SK-N-SH treated with all-trans-retinoic acid at 6 μM for 48 hours (cell line): ENCODE results near the gene SLC30A4.

ENCODE experiments used
- POU6F1 ChIP-seq: fragments of 250-450 bp; sonication (Bioruptor Pico); IDR thresholded peaks from 2 replicates; pipeline ENCODE4 v1.8.0; 2021; ENCODE audit warnings: low read depth, mild to moderate bottlenecking, moderate library complexity, borderline replicate concordance
- RARB ChIP-seq: fragments of 250-450 bp; sonication (Bioruptor Pico); IDR thresholded peaks from 2 replicates; pipeline ENCODE4 v1.8.0; 2021; ENCODE audit warnings: mild to moderate bottlenecking, moderate library complexity
- SNAI2 ChIP-seq: fragments of 250-450 bp; sonication (Bioruptor Pico); IDR thresholded peaks from 2 replicates; pipeline ENCODE4 v1.5.0; 2020; ENCODE audit warnings: mild to moderate bottlenecking, moderate library complexity
- ZC3H10 ChIP-seq: fragments of 250-450 bp; sonication (Bioruptor Pico); IDR thresholded peaks from 2 replicates; pipeline ENCODE4 v1.5.1; 2021; ENCODE audit warnings: mild to moderate bottlenecking, moderate library complexity
- ZFP30 ChIP-seq: fragments of 450-650 bp; formaldehyde crosslinking; IDR thresholded peaks from 2 replicates; pipeline ENCODE4 v1.5.0; 2022; ENCODE audit warnings: mild to moderate bottlenecking, moderate library complexity

- TF ChIP-seq SNAI2 (CRISPR knock-in tag) (no peak), RARB (no peak), POU6F1 (CRISPR knock-in tag) (no peak), ZFP30 (no peak), ZC3H10 (no peak)
These were observed 41.4 kb downstream of the SLC30A4 start for GRCh38 chr15:45481135-45481534.
